HG03460 (cell line): Measurements from ENCODE around the gene ADGRD1.
A peak's percentile ranks its signal among the peaks of the same experiment; 100 is the strongest.

ENCODE experiments used
- ATAC-seq: cut with Tn5 transposase; IDR thresholded peaks from one replicate; pipeline ENCODE4 v1.9.1; 2021; ENCODE audit not compliant: unreplicated experiment

The ADGRD1 gene

GRCh38 chr12:131130311-131130911 lies 176.7 kb downstream of the ADGRD1 start:
- ATAC-seq = no peak

GRCh38 chr12:131131077-131131807 lies 177.5 kb downstream of the ADGRD1 start:
- no peak for ATAC-seq

GRCh38 chr12:131131808-131132117 lies 178.1 kb downstream of the ADGRD1 start:
- no peak for ATAC-seq

GRCh38 chr12:131132118-131132892 lies 178.6 kb downstream of the ADGRD1 start:
- ATAC-seq = peak; percentile 67

- ATAC-seq = no peak
These were observed 179.6 kb downstream of the ADGRD1 start for GRCh38 chr12:131133015-131133905.

GRCh38 chr12:131133994-131134393 lies 180.3 kb downstream of the ADGRD1 start:
- ATAC-seq = no peak

GRCh38 chr12:131134523-131135310 lies 181.0 kb downstream of the ADGRD1 start:
- no peak for ATAC-seq

GRCh38 chr12:131135311-131135785 lies 181.6 kb downstream of the ADGRD1 start:
- no peak for ATAC-seq

GRCh38 chr12:131135786-131136538 lies 182.3 kb downstream of the ADGRD1 start:
- ATAC-seq = no peak

- no peak for ATAC-seq
These were observed 182.8 kb downstream of the ADGRD1 start for GRCh38 chr12:131136539-131136872.

GRCh38 chr12:131137009-131137835 lies 183.5 kb downstream of the ADGRD1 start:
- no peak for ATAC-seq

GRCh38 chr12:131137836-131138637 lies 184.3 kb downstream of the ADGRD1 start:
- no peak for ATAC-seq

GRCh38 chr12:131138638-131139362 lies 185.1 kb downstream of the ADGRD1 start:
- ATAC-seq = no peak

- no peak for ATAC-seq
These were observed 185.8 kb downstream of the ADGRD1 start for GRCh38 chr12:131139363-131140068.

- no peak for ATAC-seq
These were observed 186.3 kb downstream of the ADGRD1 start for GRCh38 chr12:131140069-131140435.

- ATAC-seq = no peak
These were observed 187.0 kb downstream of the ADGRD1 start for GRCh38 chr12:131140697-131141096.

GRCh38 chr12:131141514-131141913 lies 187.8 kb downstream of the ADGRD1 start:
- no peak for ATAC-seq
